Fibroblast of lung (primary cell): ENCODE measurements around the gene FAM174B. TPM values are rescaled to one million over a fixed set of nuclear protein-coding genes. Genes with fewer than 3 reads are reported as not detected.
A peak's percentile ranks its signal among the peaks of the same experiment; 100 is the strongest.

Experiments used
- DNase-seq, 2 donors: peaks; one replicate each; pipeline versions ENCODE4 v3.0.0 to v3.0.0-alpha.2; 2010; ENCODE audit warnings: low read depth in 2 of 2
- H2AFZ ChIP-seq: 2 replicates; pipeline ENCODE4 v1.5.1; 2012; ENCODE audit warnings: low read length, control low read depth, inconsistent platforms
- H3K27ac ChIP-seq: 2 replicates; pipeline ENCODE4 v1.5.1; 2011; ENCODE audit warnings: low read length, control low read depth; ENCODE audit not compliant: insufficient read depth
- H3K27me3 ChIP-seq: 2 replicates; pipeline ENCODE4 v1.5.1; 2011; ENCODE audit warnings: mild to moderate bottlenecking, low read length; ENCODE audit not compliant: control insufficient read depth, insufficient read depth
- H3K36me3 ChIP-seq: 2 replicates; pipeline ENCODE4 v1.5.1; 2011; ENCODE audit warnings: low read length; ENCODE audit not compliant: control insufficient read depth, insufficient read depth
- H3K4me1 ChIP-seq: 2 replicates; pipeline ENCODE4 v1.5.1; 2011; ENCODE audit warnings: low read length; ENCODE audit not compliant: control insufficient read depth, insufficient read depth; ENCODE audit errors: extremely low read depth
- H3K4me2 ChIP-seq: 2 replicates; pipeline ENCODE4 v1.5.1; 2011; ENCODE audit warnings: low read length, control low read depth; ENCODE audit not compliant: insufficient read depth; ENCODE audit errors: extremely low read depth
- H3K4me3 ChIP-seq, 4 experiments: fragments of 200-600 bp in 1 of 4; sonication (generic) in 1 of 4; replicated peaks in 1 of 4; 2 replicates each; pipeline ENCODE4 v1.5.1; 2011 to 2016; ENCODE audit warnings: low read length in 4 of 4, low read depth in 3 of 4, mild to moderate bottlenecking in 3 of 4, control low read depth in 2 of 4, inconsistent platforms in 1 of 4, mixed read lengths in 1 of 4; ENCODE audit not compliant: insufficient read depth in 1 of 4; ENCODE audit errors: control extremely low read depth in 1 of 4
- H3K79me2 ChIP-seq: 2 replicates; pipeline ENCODE4 v1.5.1; 2012; ENCODE audit warnings: mild to moderate bottlenecking, low read length, inconsistent platforms; ENCODE audit not compliant: control insufficient read depth, insufficient read depth
- H3K9ac ChIP-seq: 2 replicates; pipeline ENCODE4 v1.5.1; 2011; ENCODE audit warnings: mild to moderate bottlenecking, low read length, control low read depth; ENCODE audit not compliant: insufficient read depth
- H3K9me3 ChIP-seq: 2 replicates; pipeline ENCODE4 v1.5.1; 2012; ENCODE audit warnings: low read depth, low read length; ENCODE audit not compliant: control insufficient read depth, insufficient read depth
- H4K20me1 ChIP-seq: 2 replicates; pipeline ENCODE4 v1.5.1; 2011; ENCODE audit warnings: low read length; ENCODE audit not compliant: control insufficient read depth, insufficient read depth; ENCODE audit errors: extremely low read depth
- CTCF ChIP-seq, 2 donors: IDR thresholded peaks in 1 of 2; conservative IDR thresholded peaks in 1 of 2; 1 replicate in 1 of 2; 2 replicates in 1 of 2; pipeline ENCODE4 v1.5.1; 2011 to 2012; ENCODE audit warnings: low read length in 2 of 2, control low read depth in 1 of 2, inconsistent platforms in 1 of 2, low read depth in 1 of 2, mild to moderate bottlenecking in 1 of 2
- EZH2 ChIP-seq: IDR thresholded peaks from 2 replicates; pipeline ENCODE4 v1.5.1; 2012; ENCODE audit warnings: low read length, control low read depth, mild to moderate bottlenecking; ENCODE audit errors: missing control alignments
- polyA plus RNA-seq, 2 donors: library from polyadenylated mRNA; depleted of rRNA in 1 of 2; stranded (reverse) in 1 of 2; unstranded in 1 of 2; fragments of >200 nt; gene quantifications; 2 replicates each; pipeline ENCODE4 v1.2.1, GENCODE V29; 2011 to 2012; ENCODE audit warnings: missing spikeins in 1 of 2
- total RNA-seq: library from RNA; depleted of rRNA; stranded (reverse); fragments of >200 nt; gene quantifications from 2 replicates; pipeline ENCODE4 v1.2.1, GENCODE V29; 2014

The FAM174B gene
- total and polyA plus RNA-seq, 2 donors (not counting 1 experiment from before 2014, with no cell fraction given), result 0.87 to 2.8 TPM

GRCh38 chr15:92600856-92601255 is 54.7 kb downstream of the FAM174B start:
- H3K79me2 ChIP-seq, result no peaks in the 10 kb centered on the region
- H3K27ac ChIP-seq, result no peak overlapping the region
- no peak for DNase-seq
- H3K4me2 ChIP-seq, result no peak overlapping the region
- no peaks in the 10 kb centered on the region for H4K20me1 ChIP-seq
- H3K9me3 ChIP-seq, result no peaks in the 10 kb centered on the region
- H3K4me3 ChIP-seq, result no peak overlapping the region
- TF ChIP-seq EZH2, result no peak
- TF ChIP-seq CTCF (conservative IDR thresholded peaks at IDR 0.05 in 1 of 2, IDR thresholded peaks at IDR 0.05 in 1 of 2; ENCODE audit: low read depth in 1 of 2, low read length in 2 of 2), result no peak
- H3K36me3 ChIP-seq, result no peaks in the 10 kb centered on the region
- no peaks in the 10 kb centered on the region for H3K4me1 ChIP-seq
- H3K9ac ChIP-seq, result no peak overlapping the region
- no peaks in the 10 kb centered on the region for H3K27me3 ChIP-seq
- no peak overlapping the region for H2AFZ ChIP-seq

GRCh38 chr15:92599394-92599970 is 56.1 kb downstream of the FAM174B start:
- Histone ChIP-seq H4K20me1 (no peaks in the 10 kb centered on the region), H3K4me1 (no peaks in the 10 kb centered on the region), H3K4me3 (no peak overlapping the region), H3K9ac (no peak overlapping the region), H3K4me2 (no peak overlapping the region), H2AFZ (no peak overlapping the region), H3K79me2 (no peaks in the 10 kb centered on the region), H3K27me3 (no peaks in the 10 kb centered on the region), H3K36me3 (no peaks in the 10 kb centered on the region), H3K9me3 (no peaks in the 10 kb centered on the region), H3K27ac (no peak overlapping the region)
- no peak for TF ChIP-seq EZH2
- TF ChIP-seq CTCF (conservative IDR thresholded peaks at IDR 0.05 in 1 of 2, IDR thresholded peaks at IDR 0.05 in 1 of 2; ENCODE audit: low read depth in 1 of 2, low read length in 2 of 2), result no peak
- peak; percentile 75 to 80 for DNase-seq

- Histone ChIP-seq H3K4me3 (no peak overlapping the region), H3K27ac (no peak overlapping the region), H3K4me1 (no peaks in the 10 kb centered on the region), H3K79me2 (no peaks in the 10 kb centered on the region), H3K27me3 (no peaks in the 10 kb centered on the region), H3K9ac (no peak overlapping the region), H3K4me2 (no peak overlapping the region), H3K36me3 (no peaks in the 10 kb centered on the region), H2AFZ (no peak overlapping the region), H3K9me3 (no peaks in the 10 kb centered on the region), H4K20me1 (no peaks in the 10 kb centered on the region)
- no peak for DNase-seq
- TF ChIP-seq CTCF (conservative IDR thresholded peaks at IDR 0.05 in 1 of 2, IDR thresholded peaks at IDR 0.05 in 1 of 2; ENCODE audit: low read depth in 1 of 2, low read length in 2 of 2) (no peak), EZH2 (no peak)
Measured at GRCh38 chr15:92597548-92597947, 58.0 kb downstream of the FAM174B start.
